COLO668 (cell line): ENCODE measurements around the gene ACSL5.

Source experiments
- DNase-seq: peaks from one replicate; lab custom pipeline; 2025; ENCODE audit not compliant: unreplicated experiment; lab: John Stamatoyannopoulos, UW

The ACSL5 gene, protein sequence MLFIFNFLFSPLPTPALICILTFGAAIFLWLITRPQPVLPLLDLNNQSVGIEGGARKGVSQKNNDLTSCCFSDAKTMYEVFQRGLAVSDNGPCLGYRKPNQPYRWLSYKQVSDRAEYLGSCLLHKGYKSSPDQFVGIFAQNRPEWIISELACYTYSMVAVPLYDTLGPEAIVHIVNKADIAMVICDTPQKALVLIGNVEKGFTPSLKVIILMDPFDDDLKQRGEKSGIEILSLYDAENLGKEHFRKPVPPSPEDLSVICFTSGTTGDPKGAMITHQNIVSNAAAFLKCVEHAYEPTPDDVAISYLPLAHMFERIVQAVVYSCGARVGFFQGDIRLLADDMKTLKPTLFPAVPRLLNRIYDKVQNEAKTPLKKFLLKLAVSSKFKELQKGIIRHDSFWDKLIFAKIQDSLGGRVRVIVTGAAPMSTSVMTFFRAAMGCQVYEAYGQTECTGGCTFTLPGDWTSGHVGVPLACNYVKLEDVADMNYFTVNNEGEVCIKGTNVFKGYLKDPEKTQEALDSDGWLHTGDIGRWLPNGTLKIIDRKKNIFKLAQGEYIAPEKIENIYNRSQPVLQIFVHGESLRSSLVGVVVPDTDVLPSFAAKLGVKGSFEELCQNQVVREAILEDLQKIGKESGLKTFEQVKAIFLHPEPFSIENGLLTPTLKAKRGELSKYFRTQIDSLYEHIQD

DNA sequence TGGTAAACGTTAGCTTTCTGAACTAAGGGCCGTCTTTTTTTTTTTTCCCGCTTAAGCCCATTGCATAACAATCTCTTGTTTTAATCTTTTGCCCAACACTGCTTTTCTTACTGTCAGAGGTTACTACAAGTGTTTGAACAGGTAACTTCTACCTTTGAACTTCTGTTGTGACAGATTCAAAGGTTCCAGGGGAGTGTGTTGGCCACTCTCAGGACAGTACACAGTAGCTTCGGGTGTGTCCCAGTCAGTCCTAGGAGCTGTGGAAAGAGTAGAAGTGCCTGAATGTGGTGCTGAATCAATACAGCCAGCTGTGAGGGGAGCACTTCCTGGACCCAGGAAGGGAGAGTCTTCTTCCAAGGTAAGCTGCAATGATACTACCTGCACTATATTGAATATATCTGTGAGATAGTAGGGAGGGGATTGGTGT, at the start of gene ACSL5:
ACSL5 (plus strand) TSS at position 205 of the 427 bp plus-strand sequence. CDS start 20,831 bp downstream, outside the sequence.
- no peak for DNase-seq

DNA sequence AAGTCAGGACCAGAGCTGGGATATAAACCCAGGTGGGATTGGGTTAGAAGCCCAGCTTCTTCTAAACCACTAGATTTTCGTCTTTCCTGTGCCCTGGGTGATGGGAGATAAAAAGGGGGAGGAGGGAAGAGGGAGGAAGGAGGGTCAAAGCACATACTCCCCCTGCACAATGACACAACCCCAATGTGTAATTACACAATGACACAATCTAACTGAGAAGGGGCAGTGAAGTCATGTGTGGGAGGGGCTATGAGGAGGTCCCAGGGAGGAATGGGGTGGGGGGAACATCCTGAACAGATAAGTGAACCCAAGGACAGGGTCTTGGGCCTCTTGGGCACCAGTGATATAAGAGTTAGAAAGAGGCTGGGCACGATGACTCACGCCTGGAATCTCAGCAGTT, 46.2 kb upstream of the ACSL5 start:
- no peak for DNase-seq

DNA sequence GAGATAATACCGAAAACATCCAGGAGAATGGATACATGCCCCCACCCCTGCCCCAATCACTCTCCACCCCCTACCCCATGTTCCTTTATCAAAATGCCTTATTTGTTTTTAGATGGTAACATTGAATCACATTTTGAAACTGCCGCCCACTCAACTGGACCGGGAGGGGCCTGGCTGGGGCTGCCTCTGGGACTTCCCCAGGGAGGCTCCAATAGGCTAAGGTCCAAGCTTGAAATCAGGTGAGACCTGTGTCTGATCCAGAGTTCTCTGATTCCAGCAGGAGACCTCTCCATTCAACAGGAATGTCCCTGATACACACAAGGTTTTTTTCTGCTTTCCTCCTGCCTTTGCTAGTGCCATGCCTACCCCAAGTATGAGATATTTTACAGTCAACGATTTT, 43.8 kb upstream of the ACSL5 start:
- no peak for DNase-seq

DNA sequence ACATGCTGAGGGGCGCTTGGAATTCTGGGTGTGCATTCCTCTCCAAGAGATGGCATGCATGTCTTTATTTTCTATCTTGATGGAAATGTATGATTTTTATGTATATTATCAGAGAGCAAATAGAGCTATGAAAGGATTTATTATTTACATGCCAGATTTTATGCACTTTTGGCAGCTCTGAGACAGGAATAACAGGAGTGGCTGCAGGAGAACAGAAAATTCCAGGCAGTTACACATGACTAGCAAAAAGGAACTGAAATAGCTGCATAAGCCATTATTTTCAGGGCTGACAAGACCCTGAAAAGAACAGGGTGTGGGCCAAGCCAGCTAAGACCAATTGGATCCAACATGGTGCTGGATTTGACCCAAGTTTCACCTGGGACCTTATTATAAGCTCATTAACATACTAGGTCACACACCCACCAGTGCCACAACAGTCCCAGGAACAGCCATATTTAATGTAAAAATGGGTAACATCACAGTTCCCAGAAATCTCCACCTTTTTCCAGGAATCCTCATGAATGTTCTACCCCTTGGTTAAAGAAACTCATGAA, 43.2 kb upstream of the ACSL5 start:
- no peak for DNase-seq

DNA sequence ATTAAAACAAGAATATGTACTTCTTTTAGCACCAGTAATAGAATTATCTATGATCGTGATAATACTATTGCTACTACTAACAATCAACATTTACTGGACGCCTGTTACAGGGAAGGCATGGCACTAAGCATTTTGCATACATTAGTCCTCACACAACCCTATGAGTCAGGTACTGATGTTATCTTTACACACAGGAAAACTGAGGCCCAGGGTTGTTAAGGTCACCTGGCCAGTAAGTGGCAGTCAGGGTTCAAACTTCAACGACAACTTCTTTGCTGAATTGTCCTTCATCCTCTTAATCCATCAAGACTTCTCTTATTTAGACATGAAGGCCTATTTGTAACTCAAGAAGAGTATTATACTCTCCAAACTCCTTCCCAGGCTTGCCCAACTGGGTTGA, 41.9 kb upstream of the ACSL5 start:
- no peak for DNase-seq

DNA sequence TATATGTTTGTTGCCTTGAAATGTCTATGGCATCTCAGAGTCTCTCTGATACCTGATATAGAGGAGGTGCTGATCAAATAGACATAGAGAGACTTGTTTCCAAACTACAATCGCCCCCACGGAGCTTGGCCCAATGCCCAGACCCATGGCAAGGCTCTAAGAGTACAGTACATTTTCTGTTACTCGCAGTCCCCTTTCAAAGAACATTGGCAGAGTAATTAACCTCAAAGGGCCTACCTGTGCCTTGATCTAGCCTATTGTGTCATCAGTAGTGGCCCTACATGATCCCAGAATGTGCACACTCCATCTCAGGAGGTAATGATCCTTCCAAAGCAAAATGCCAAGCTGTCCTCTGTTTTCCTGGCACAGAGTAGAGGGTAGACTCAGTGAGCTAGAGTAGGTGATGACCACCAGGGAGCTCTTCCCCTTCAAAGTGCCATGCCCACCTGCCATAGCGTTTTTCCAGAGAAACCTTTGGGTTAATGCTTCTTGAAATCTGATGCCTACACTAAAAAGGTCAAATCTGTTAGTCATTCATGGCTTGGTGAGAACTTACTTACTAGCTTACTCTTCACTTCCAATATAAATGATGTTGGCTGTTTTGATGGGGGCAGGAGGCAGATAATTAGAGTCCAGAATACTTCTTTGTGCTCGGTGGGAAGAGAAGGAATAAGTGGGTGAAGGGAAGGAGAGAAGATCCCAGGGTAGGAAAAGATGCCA, 41.2 kb upstream of the ACSL5 start:
- DNase-seq: peak; percentile 76

DNA sequence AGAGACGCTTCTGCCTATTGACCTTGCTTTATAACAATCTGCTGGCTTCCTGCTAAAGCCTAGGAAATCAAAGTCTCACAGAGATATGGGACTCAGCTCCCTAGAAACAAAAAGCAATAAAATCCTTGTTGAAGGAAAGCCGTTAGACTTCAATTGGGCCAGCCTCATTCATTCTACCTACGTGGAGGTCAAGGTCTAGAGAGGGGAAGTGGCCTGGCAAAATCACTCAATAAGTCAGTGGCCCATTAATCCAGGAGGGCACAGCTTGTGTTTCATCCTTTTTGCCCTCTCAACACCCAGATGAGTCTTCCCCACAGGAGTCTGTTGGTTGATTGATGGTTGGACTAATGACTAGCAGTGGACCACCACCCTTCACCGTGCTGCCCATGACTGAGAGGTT, 40.5 kb upstream of the ACSL5 start:
- no peak for DNase-seq

DNA sequence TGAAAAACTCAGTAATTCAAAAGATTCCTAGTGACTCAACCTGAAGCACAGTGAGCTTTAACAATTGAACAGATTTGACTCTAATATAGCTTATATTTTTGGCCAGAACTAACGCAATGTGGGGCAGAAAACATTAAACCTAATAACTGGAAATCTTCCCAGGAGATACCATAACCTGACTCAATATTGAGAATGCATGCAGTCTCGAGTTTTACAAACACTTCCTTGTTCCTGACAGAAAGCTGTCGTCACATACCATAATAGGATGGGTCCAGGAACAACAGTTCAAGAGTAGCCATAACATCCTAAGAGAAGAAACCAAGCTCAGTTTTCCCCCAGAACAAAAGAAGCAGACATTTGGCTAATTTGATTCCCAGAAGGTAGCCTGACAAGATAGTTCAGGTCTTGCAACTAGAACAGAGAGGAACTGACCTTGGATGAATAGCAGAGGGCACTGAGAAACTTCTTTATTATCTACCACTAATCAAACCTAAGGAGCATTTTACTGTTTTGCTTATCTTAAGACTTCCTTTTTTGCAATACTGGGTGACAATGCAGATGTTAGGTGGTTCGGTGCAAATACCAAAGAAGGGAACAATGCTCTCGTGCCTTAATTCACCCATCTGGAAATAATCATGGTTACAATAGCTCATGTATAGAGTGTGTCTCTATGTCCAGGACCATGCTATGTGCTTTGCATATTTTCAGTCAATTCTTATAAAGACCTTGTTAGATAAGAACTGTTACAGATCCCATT, 38.6 kb upstream of the ACSL5 start:
- no peak for DNase-seq

DNA sequence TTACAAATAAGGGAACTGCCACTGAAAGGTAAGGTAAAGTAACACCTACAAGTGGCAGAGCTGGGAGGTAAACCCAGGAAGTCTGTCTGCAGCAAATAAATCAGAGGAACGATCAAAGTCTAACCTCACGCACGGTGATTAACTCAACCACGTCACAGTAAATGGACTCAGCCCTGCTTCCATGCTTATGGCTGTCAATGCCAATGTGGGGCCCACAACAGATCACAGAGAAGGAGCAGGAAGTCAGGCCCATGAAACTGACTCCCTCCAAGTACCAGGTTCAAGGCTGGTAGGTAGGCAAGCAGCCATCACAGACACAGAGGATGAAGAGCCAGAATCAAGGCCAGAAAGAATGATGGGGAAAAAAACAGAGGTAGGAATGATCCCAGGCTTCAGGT, 38.0 kb upstream of the ACSL5 start:
- DNase-seq: no peak

DNA sequence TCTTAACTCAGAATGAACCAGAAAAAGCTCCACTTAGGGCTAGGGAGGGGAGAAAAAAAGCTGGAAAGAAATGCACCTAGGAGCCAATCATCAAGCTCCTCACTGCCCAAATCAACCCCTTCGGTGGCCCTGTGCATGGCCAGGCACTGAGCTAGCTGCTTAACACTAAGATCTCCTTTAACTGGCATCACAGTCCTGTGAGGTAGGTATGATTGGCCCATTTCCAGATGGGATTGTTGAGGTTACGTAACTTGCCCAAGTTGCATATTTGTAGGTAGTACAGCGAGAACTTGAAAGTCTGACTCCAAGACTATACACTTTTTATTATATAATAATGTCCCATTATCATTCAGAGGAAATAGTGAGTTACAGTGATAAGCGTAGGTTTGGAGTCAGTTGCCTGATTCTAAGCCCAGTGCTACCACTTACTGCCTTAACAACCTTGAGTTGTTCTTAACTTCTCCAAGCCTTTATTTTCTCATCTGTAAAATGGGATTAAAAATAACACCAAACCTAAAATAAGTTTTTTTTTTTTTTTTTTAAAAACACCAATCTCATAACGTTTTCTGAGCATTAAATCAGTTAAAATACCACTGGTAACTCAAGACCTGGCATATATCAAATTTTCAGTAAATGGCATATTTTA, 37.2 kb upstream of the ACSL5 start:
- no peak for DNase-seq

DNA sequence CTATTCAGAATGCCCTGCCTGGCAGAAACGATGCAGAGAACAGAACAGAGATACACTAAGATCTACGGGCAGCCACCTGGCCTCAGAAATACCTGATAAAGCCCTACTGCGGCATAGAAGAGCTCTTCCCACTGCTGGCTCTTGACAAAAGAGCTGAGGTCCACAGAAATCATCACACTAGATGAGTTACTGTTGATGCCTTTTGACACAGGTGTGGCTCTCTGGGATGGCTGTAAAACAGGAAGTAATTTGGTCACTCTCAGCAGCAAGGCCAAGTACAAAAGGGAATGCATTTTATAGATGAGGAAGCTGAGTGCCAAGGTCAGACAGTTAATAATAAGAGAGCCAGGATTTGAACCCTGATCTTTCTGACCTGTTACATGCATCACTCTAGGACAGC, 35.0 kb upstream of the ACSL5 start:
- DNase-seq: no peak

DNA sequence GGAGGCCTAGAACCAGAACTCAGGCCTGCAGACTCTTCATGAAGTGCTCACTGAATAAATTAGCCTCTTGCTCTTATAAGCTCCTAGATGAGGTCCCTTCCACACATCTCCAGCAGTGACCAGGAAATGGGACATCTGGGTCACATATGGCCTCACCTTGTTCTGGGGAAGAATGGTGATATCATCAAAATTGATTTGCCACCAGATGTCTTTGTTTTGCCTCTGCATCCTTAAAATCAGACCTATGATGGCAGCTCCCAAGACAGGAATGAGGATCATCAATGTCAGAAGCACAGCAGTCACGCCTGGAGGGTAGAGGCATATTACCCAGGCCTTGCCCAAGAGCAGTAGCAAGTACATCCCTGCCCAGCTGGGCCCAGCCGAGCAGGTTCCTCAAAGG, 33.3 kb upstream of the ACSL5 start:
- DNase-seq: no peak

DNA sequence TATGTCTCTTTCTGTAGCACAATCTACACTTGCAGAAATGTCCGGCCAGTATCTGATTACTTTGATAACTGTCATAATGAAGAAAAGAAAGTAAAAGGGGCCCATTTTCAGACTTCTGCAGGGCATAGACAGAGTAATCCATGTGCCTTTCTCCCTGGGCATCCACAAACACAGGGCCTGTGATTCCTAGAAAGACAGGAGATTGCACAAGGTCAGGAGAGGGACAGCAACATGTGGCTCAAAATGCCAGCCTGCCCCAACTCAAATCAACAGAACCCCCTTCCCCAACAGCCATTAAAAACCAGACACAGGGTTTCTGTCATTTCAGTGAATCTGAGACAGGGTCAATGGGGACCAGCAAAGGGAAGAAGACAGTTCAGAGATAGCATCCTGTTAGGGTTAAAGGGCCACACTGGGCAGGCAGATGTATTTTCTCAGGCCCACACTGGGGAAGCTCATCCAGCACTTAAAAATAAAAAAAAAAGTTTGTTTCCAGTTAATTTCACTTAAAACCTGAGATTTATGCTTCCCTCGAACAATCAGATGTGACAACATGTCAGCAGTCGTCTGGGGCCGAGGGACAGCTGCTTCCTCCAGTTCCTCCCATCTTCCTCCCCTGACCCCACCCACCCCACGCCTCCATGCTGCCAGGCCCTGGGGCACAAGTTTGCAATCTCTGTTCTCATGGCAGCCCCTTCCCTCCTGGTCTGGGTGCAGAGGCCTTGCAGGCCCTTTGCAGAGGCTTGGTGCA, 30.7 kb upstream of the ACSL5 start:
- no peak for DNase-seq

DNA sequence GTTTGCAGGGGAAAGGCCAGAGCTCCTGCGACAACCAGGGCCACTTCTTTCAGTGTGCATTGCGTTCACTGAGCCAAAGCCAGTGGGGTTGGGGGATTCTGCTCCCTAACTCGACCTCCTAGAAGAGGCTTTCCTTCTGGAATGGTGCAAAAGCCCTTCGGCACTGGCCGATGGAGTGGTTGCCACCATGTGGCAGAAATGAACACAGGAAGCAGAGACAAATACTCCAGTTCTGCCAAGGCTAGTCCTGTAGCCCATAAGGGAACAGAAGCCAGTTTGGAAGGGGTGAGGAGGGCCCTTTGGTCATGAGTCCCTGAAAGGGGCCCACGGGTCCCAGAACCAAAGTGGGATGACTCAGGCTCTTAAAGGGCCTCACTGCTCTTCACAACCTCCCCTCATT, 29.7 kb upstream of the ACSL5 start:
- no peak for DNase-seq

DNA sequence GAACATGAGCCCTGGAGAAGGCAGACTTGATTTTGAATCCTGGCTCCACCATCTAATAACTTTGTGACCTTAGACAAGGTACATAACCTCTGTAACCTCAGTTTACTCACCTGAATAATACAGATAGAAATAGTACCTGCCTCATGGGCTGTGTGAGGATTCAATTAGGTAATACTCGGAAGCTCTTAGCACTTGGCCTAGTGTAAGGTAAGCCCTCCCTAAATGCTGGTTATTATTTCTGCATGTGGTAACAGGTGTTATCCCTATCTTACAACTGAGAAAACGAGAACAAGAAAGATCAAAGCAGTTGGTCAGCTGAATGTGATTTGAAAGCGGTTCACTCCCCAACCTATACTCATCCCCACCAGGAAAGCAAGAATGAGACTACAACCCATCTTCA, 28.7 kb upstream of the ACSL5 start:
- no peak for DNase-seq

DNA sequence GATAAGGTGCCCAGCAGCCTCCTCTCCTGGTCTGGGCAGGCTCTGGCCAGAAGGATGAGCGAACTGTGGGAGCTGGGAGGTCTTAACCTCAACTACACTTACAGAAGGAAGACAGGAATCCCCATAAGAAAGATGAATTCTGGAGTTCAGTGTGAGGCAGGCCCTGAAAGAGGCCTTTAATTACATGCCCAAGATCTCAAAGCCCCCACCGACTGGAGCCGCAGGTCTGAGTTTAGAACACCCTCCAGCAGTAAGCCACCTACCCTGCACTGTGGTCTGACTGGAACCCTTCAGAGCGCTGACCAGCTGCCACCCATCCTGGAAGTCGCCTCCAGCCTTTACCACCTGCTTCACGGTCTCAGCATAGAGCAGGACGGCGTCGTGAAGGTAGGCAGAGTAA, 28.2 kb upstream of the ACSL5 start:
- no peak for DNase-seq

DNA sequence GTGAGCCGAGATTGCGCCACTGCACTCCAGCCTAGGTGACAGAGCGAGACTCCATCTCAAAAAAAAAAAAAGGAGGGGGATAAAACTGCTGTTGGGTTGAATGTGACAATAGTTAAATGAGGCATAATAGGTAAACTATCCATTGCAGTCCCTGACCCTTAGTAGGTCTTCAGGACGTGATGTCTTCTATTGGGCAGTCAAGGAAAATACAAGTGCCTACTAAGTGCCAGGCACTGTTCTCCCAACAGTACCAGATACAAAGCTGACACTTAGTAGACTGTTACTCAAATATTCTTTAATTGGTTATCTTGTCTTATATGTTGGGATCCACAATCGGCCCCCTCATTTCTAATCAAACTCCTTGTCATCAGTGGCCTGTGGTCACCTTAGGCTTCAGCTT, 27.1 kb upstream of the ACSL5 start:
- DNase-seq: no peak

DNA sequence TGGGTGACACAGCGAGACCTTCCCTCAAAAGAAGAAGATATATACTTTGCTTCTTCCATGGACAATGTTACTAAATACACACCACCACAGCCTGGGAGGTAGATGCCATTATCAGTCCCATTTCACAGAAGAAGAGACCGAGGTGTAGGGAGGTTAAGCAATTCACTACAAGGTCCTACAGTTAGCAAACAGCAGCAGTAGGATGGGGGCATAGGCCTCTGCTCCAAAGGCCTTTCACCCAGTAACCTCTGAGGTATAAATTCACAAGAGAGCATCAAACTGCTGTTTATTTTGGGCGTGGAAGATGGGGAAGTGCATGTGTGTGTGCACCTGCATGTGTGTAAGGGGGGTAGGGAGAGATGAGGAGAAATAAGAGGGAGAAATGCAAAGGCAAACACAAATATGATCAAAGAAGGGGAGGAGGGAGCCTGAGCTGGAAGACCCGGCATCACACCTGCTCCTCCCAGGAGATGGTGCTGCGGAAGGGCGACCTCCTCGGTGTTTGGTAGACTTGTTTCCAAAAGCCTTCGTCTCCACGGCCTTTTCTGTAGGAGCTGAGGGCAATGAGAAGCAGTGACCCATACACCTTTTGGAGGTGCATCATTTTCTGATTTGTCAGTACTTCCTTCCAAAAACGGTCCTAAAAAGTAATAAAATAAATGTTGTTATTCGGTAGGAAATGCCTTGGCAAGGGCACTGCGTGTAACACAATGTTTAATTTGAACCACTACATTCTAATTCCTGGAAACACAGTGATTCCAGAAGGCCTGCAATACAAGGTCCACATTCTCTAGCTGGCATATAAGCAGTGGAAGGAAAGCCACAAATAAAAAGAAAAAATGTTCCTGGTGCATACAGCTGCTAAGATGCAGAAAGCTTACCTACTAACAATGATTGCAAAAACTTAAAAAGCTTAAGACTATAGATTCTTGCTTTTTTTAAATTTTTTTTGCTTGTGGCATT, 25.9 kb upstream of the ACSL5 start:
- no peak for DNase-seq

DNA sequence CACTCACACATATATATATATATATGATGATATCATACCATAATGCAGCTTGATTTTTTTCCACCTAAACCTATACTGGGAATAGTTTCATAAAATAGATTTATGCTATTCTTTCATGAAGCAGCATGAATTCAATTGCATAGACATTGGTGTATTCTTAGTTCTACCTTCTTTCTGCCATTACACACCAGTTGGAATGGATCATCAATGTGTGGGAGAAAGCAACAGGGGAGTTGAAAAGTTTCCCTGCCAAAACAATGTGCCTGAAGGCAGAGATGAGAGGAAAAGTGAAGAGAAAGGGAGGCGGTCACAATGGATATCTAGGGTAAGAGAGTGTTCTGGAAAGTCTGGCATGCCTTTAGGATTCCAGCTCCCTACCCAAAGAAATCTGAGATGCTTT, 25.2 kb upstream of the ACSL5 start:
- DNase-seq: no peak
